Ascending aorta (tissue), 2 donors: ENCODE data around the gene ZNF783. TPM values are rescaled to one million over a fixed set of nuclear protein-coding genes. Genes with fewer than 3 reads are reported as not detected.

Experiments used
- DNase-seq, 2 donors: peaks; one replicate each; pipeline ENCODE4 v3.0.0-alpha.2; 2019; ENCODE audit warnings: low spot score in 2 of 2
- H3K27ac ChIP-seq, 2 donors: fragments of 200-600 bp; sonication (generic); one replicate each; pipeline ENCODE4 v1.5.1; 2016 to 2017; ENCODE audit warnings: mild to moderate bottlenecking in 1 of 2
- H3K27me3 ChIP-seq: fragments of 200-600 bp; sonication (generic); one replicate; pipeline ENCODE4 v1.5.1; 2017
- H3K36me3 ChIP-seq, 2 donors: fragments of 200-600 bp; sonication (generic); one replicate each; pipeline ENCODE4 v1.5.1; 2016
- H3K4me1 ChIP-seq, 2 donors: fragments of 200-600 bp; sonication (generic); one replicate each; pipeline ENCODE4 v1.5.1; 2016 to 2017; ENCODE audit warnings: mild to moderate bottlenecking in 1 of 2
- H3K4me3 ChIP-seq, 2 donors: fragments of 200-600 bp; sonication (generic); one replicate each; pipeline ENCODE4 v1.5.1; 2016 to 2017; ENCODE audit warnings: mild to moderate bottlenecking in 1 of 2
- H3K9me3 ChIP-seq, 2 donors: fragments of 200-600 bp; sonication (generic); one replicate each; pipeline ENCODE4 v1.5.1; 2016
- CTCF ChIP-seq, 3 experiments: fragments of 200-600 bp in 2 of 3; fragments of 450-650 bp in 1 of 3; sonication (generic) in 2 of 3; IDR thresholded peaks; one replicate each; pipeline ENCODE4 v1.5.1; 2016 to 2019; ENCODE audit warnings: antibody characterized with exemption in 3 of 3, mild to moderate bottlenecking in 1 of 3, moderate library complexity in 1 of 3
- intact Hi-C: fragments of 100-400 bp; cut with DNase I; formaldehyde crosslinking; loops from one replicate; pipeline ENCODE4 v1.15.1; 2023
- total RNA-seq: library from RNA; depleted of rRNA; stranded (reverse); fragments of >200 nt; gene quantifications from one replicate; pipeline ENCODE4 v1.1.0, GENCODE V29; 2016

ZNF783 gene
- total RNA-seq, 1 donor from 2014 or later: 25.7 TPM

GRCh38 chr7:149255174-149255573 lies 6.8 kb upstream of the ZNF783 start:
- Histone ChIP-seq H3K27me3 (no peaks in the 10 kb centered on the region), H3K27ac (no peak overlapping the region), H3K36me3 (peaks cover 38 to 59% of the 10 kb centered on the region in 2 donors), H3K4me3 (no peak overlapping the region), H3K9me3 (no peaks in the 10 kb centered on the region), H3K4me1 (no peaks in the 10 kb centered on the region)
- no peak for DNase-seq
- intact Hi-C loops: no loop called here
- TF ChIP-seq CTCF (IDR thresholded peaks at IDR 0.05): no peak

DNA sequence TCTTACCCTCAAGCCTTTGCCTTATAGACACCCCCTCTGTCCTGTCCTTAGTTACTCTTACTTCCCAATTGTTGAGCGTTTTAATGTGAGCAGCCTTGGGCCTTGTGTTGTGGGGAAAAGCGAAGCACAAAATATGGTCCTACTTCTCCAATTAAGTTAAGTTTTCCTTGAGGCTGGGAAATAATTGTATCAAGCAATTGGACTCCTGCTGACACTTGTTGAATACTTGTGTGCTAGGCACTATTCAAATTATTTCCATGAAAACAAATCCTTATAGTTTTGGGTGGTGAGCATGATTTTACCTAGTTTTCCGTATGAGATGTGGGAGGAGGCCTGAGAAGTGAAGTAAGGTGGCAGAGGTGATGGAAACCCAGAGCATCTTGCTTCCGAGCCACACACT lies 5.4 kb upstream of the ZNF783 start:
- Histone ChIP-seq H3K9me3 (no peaks in the 10 kb centered on the region), H3K27ac (no peak overlapping the region), H3K36me3 (peaks cover 32 to 46% of the 10 kb centered on the region in 2 donors), H3K4me1 (peaks cover 0 to 4% of the 10 kb centered on the region in 2 donors), H3K4me3 (no peak overlapping the region), H3K27me3 (no peaks in the 10 kb centered on the region)
- DNase-seq: no peak
- no peak for TF ChIP-seq CTCF (IDR thresholded peaks at IDR 0.05)
- intact Hi-C loops: no loop called here

DNA sequence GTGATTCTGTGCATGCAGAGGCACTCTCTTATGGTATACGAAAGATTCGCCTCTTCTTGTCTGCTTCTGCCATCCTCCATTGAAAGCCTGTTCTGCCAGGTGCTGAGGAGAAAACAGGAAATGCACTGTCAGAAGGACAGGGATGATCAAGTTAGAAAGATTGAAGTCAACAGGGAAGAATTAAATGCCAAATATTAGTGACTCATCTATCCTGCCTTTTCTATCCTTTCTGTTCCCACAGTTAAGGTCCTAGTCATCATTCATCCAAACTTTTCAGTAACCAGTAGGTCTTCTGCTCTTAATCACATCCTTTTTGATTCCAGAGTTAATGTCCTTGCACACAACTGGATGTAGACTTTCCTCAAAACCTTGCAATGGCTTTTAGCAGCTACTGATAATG lies 4.8 kb upstream of the ZNF783 start:
- no peak for DNase-seq
- H3K4me1 ChIP-seq: peaks cover 0 to 4% of the 10 kb centered on the region in 2 donors
- peaks cover 26 to 40% of the 10 kb centered on the region in 2 donors for H3K36me3 ChIP-seq
- H3K4me3 ChIP-seq: no peak overlapping the region
- H3K9me3 ChIP-seq: no peaks in the 10 kb centered on the region
- intact Hi-C loops: no loop called here
- H3K27me3 ChIP-seq: no peaks in the 10 kb centered on the region
- H3K27ac ChIP-seq: no peak overlapping the region
- no peak for TF ChIP-seq CTCF (IDR thresholded peaks at IDR 0.05)

GRCh38 chr7:149261316-149261828 lies 624 bp upstream of the ZNF783 start:
- Histone ChIP-seq H3K27me3 (no peaks in the 10 kb centered on the region), H3K36me3 (peaks cover 2 to 15% of the 10 kb centered on the region in 2 donors), H3K9me3 (no peaks in the 10 kb centered on the region), H3K4me1 (peaks cover 3 to 12% of the 10 kb centered on the region in 2 donors), H3K4me3 (peak overlapping the region; percentile 72 to 91), H3K27ac (peak overlapping the region; percentile 86 to 95)
- intact Hi-C loops: loop anchor here (5.0 to 10.0 kb wide), 5 partner anchors 114 to 1113 kb away; partner anchors contain the start of genes EZH2, ZNF398, ZNF746 and ZNF775
- DNase-seq: no peak
- no peak for TF ChIP-seq CTCF (IDR thresholded peaks at IDR 0.05)

- peaks cover 29 to 53% of the 10 kb centered on the region in 2 donors for H3K36me3 ChIP-seq
- intact Hi-C loops: loop anchor here (10.0 kb wide), 3 partner anchors 358 to 1108 kb away; partner anchors contain the start of genes EZH2 and ZNF775
Measured at GRCh38 chr7:149266451-149266850, 4.5 kb downstream of the ZNF783 start.

More at GRCh38 chr7:149266451-149266850, 4.5 kb downstream of the ZNF783 start:
- no peak for TF ChIP-seq CTCF (IDR thresholded peaks at IDR 0.05)
- Histone ChIP-seq H3K27ac (no peak overlapping the region), H3K4me1 (peaks cover 3 to 8% of the 10 kb centered on the region in 2 donors), H3K27me3 (no peaks in the 10 kb centered on the region), H3K4me3 (no peak overlapping the region), H3K9me3 (no peaks in the 10 kb centered on the region)
- no peak for DNase-seq
